Activated CD8-positive, alpha-beta memory T cell treated with anti-CD3 and anti-CD28 coated beads for 24 hours (primary cell): Measurements from ENCODE around the gene ZBTB7C.

Experiments
- DNase-seq: peaks from one replicate; pipeline ENCODE4 v3.0.0-alpha.2; 2020

The ZBTB7C gene

GRCh38 chr18:48320639-48320945 lies 88.6 kb downstream of the ZBTB7C start:
- DNase-seq = no peak

GRCh38 chr18:48319801-48320638 lies 89.2 kb downstream of the ZBTB7C start:
- no peak for DNase-seq

GRCh38 chr18:48318436-48318835 lies 90.7 kb downstream of the ZBTB7C start:
- DNase-seq = no peak

- no peak for DNase-seq
Observed at GRCh38 chr18:48317781-48318381, 91.3 kb downstream of the ZBTB7C start.

GRCh38 chr18:48316177-48316576 lies 93.0 kb downstream of the ZBTB7C start:
- no peak for DNase-seq

GRCh38 chr18:48314690-48315089 lies 94.5 kb downstream of the ZBTB7C start:
- DNase-seq = no peak

- no peak for DNase-seq
Observed at GRCh38 chr18:48313792-48314191, 95.4 kb downstream of the ZBTB7C start.

GRCh38 chr18:48312066-48312465 lies 97.1 kb downstream of the ZBTB7C start:
- DNase-seq = no peak

- DNase-seq = no peak
Observed at GRCh38 chr18:48310999-48311398, 98.2 kb downstream of the ZBTB7C start.

- DNase-seq = no peak
Observed at GRCh38 chr18:48310353-48310752, 98.8 kb downstream of the ZBTB7C start.

GRCh38 chr18:48308755-48309575 lies 100.2 kb downstream of the ZBTB7C start:
- DNase-seq = no peak

- no peak for DNase-seq
Observed at GRCh38 chr18:48308027-48308635, 101.1 kb downstream of the ZBTB7C start.

GRCh38 chr18:48306838-48307237 lies 102.3 kb downstream of the ZBTB7C start:
- DNase-seq = no peak

- DNase-seq = no peak
Observed at GRCh38 chr18:48304906-48305693, 104.1 kb downstream of the ZBTB7C start.

- no peak for DNase-seq
Observed at GRCh38 chr18:48303883-48304282, 105.3 kb downstream of the ZBTB7C start.

- DNase-seq = no peak
Observed at GRCh38 chr18:48302736-48303135, 106.4 kb downstream of the ZBTB7C start.

GRCh38 chr18:48300463-48300961 lies 108.7 kb downstream of the ZBTB7C start:
- DNase-seq = no peak

- DNase-seq = no peak
Observed at GRCh38 chr18:48297139-48297538, 112.0 kb downstream of the ZBTB7C start.

- DNase-seq = peak; percentile 21
Observed at GRCh38 chr18:48296581-48296980, 112.6 kb downstream of the ZBTB7C start.

- peak; percentile 33 for DNase-seq
Observed at GRCh38 chr18:48295586-48296311, 113.4 kb downstream of the ZBTB7C start.

GRCh38 chr18:48294899-48295585 lies 114.1 kb downstream of the ZBTB7C start:
- peak; percentile 32 for DNase-seq
